Vagina (tissue), 2 donors: ENCODE results near the gene FAM174A. TPM values are rescaled to one million over a fixed set of nuclear protein-coding genes. Genes with fewer than 3 reads are reported as not detected.

Source experiments
- DNase-seq, 2 donors: peaks; one replicate each; pipeline ENCODE4 v3.0.0-alpha.2; 2017; ENCODE audit errors: extremely low spot score in 2 of 2
- H3K27ac ChIP-seq: fragments of 200-600 bp; sonication (generic); one replicate; pipeline ENCODE4 v1.5.1; 2019
- H3K27me3 ChIP-seq: fragments of 200-600 bp; sonication (generic); one replicate; pipeline ENCODE4 v1.5.1; 2019
- H3K36me3 ChIP-seq, 2 donors: fragments of 200-600 bp; sonication (generic); one replicate each; pipeline ENCODE4 v1.5.1; 2017 to 2019
- H3K4me1 ChIP-seq: fragments of 200-600 bp; sonication (generic); one replicate; pipeline ENCODE4 v1.5.1; 2019
- H3K4me3 ChIP-seq, 2 donors: fragments of 200-600 bp; sonication (generic); 1 replicate in 1 of 2; 2 replicates in 1 of 2; pipeline ENCODE4 v1.5.1; 2016 to 2019
- H3K9me3 ChIP-seq: fragments of 200-600 bp; sonication (generic); one replicate; pipeline ENCODE4 v1.5.1; 2019
- CTCF ChIP-seq, 3 experiments: fragments of 450-650 bp in 2 of 3; fragments of 200-600 bp in 1 of 3; sonication (generic) in 1 of 3; IDR thresholded peaks; one replicate each; pipeline ENCODE4 v1.5.1; 2017 to 2019; ENCODE audit warnings: antibody characterized with exemption in 3 of 3, mild to moderate bottlenecking in 2 of 3, moderate library complexity in 2 of 3
- POLR2A ChIP-seq, 2 donors: fragments of 450-650 bp; IDR thresholded peaks; one replicate each; pipeline ENCODE4 v1.6.1; 2017; ENCODE audit warnings: antibody characterized with exemption in 2 of 2, mild to moderate bottlenecking in 2 of 2, moderate library complexity in 2 of 2
- POLR2AphosphoS5 ChIP-seq, 2 donors: sonication (generic); formaldehyde crosslinking; IDR thresholded peaks; one replicate each; pipeline ENCODE4 v1.9.0; 2017; ENCODE audit warnings: antibody characterized with exemption in 2 of 2, mild to moderate bottlenecking in 2 of 2, low read depth in 1 of 2; ENCODE audit not compliant: insufficient read depth in 1 of 2
- intact Hi-C: fragments of 100-400 bp; cut with DNase I; formaldehyde crosslinking; loops from one replicate; pipeline ENCODE4 v1.15.1; 2023
- total RNA-seq: library from RNA; depleted of rRNA; stranded (reverse); fragments of >200 nt; gene quantifications from one replicate; pipeline ENCODE4 v1.2.3, GENCODE V29; 2016

The FAM174A gene
- total RNA-seq, 1 donor from 2014 or later: 18.9 TPM

DNA sequence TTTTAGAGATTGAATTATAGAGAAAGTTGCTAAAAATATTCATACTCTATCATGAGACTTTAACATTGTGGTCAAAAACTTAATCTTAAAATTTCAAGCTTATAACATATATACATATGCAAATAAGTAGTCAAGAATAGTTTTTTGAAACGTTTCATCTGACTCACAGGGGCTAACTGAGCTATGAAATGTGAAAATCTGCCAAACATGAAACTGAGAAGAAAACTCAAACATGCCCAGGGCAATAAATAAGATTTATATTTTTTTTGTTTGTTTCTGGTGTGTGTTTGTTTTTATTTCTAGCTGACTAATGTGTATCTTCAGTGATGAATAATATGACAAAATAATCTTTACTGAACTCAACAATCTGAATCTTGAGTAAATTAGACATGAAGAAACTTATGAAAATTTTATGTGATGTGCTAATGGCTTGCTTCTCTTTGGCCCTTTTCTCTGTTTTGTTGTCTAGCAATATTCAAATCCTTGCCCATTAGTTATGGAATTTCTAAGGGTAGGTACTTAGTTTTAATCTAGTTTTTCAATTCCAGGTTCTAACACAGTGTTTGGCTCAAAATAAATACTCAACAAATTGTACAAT lies 99.9 kb downstream of the FAM174A start:
- DNase-seq: no peak
- Histone ChIP-seq H3K27me3 (no peaks in the 10 kb centered on the region), H3K27ac (no peak overlapping the region), H3K4me1 (no peaks in the 10 kb centered on the region), H3K36me3 (no peaks in the 10 kb centered on the region), H3K9me3 (no peaks in the 10 kb centered on the region), H3K4me3 (no peak overlapping the region)
- intact Hi-C loops: no loop called here
- TF ChIP-seq CTCF (IDR thresholded peaks at IDR 0.05) (no peak), POLR2A (IDR thresholded peaks at IDR 0.05) (no peak), POLR2AphosphoS5 (IDR thresholded peaks at IDR 0.05; ENCODE audit: insufficient read depth in 1 of 2, low read depth in 1 of 2) (no peak)
